ENCODE measurements around the gene TP73. TPM values are rescaled to one million over a fixed set of nuclear protein-coding genes. Genes with fewer than 3 reads are reported as not detected.

TP73 gene
- total and polyA plus RNA-seq, 2 donors (not counting 1 experiment from before 2014, with no cell fraction given) = 1.2 to 2.4 TPM

GRCh38 chr1:3706651-3707297 is 54.5 kb downstream of the TP73 start:
- TF ChIP-seq EZH2 (IDR thresholded peaks at IDR 0.05; ENCODE audit: borderline replicate concordance, insufficient read depth, low read depth, low read length, poor library complexity, severe bottlenecking) (no peak), CTCF (IDR thresholded peaks at IDR 0.05) (no peak)
- CTCF ChIA-PET = no interaction called here
- Histone ChIP-seq H3K4me2 (replicated peaks; ENCODE audit: low read depth, low read length, poor library complexity, severe bottlenecking) (no peak overlapping the region), H2AFZ (ENCODE audit: insufficient read depth, low read depth, low read length, poor library complexity, severe bottlenecking) (no peak overlapping the region), H3K27ac (ENCODE audit: low read length in 2 of 2) (no peak overlapping the region), H3K9me3 (ENCODE audit: control extremely low read depth in 1 of 3, control insufficient read depth in 2 of 3, insufficient read depth in 1 of 3, low read length in 2 of 3) (no peaks in the 10 kb centered on the region), H3K4me3 (ENCODE audit: control extremely low read depth in 1 of 5, extremely low read depth in 1 of 5, insufficient read depth in 1 of 5, low read depth in 2 of 5, low read length in 4 of 5) (no peak overlapping the region), H3K36me3 (replicated peaks in 1 of 2; ENCODE audit: control extremely low read depth in 1 of 2, control insufficient read depth in 1 of 2, extremely low read depth in 1 of 2, insufficient read depth in 2 of 2, low read length in 1 of 2) (no peaks in the 10 kb centered on the region), H4K20me1 (ENCODE audit: control insufficient read depth, insufficient read depth, low read length, poor library complexity, severe bottlenecking) (no peaks in the 10 kb centered on the region), H3K79me2 (ENCODE audit: control insufficient read depth, insufficient read depth, low read length) (no peaks in the 10 kb centered on the region), H3K27me3 (replicated peaks in 1 of 4; ENCODE audit: control extremely low read depth in 1 of 4, control insufficient read depth in 3 of 4, insufficient read depth in 4 of 4, low read length in 3 of 4) (peaks cover 0 to 17% (median 0%) of the 10 kb centered on the region in 4 experiments), H3K9ac (ENCODE audit: low read length) (no peak overlapping the region), H3K4me1 (ENCODE audit: control insufficient read depth in 2 of 2, insufficient read depth in 2 of 2, low read length in 2 of 2) (peaks cover 11 to 12% of the 10 kb centered on the region in 2 donors)
- Mint-ChIP-seq H3K27me3 (peaks cover 18% of the 10 kb centered on the region), H3K4me3 (no peak overlapping the region), H3K27ac (no peak overlapping the region), H3K9me3 (ENCODE audit: insufficient read depth) (no peaks in the 10 kb centered on the region), H3K4me1 (peaks cover 7% of the 10 kb centered on the region)
- intact Hi-C loops (cut with micrococcal nuclease) = no loop called here
- WGBS (ENCODE audit: insufficient coverage) = 89% methylated on average over 26 of the region's 26 CpGs
- POLR2A ChIA-PET = no interaction called here
- ATAC-seq (ENCODE audit: low read depth) (no peak), DNase-seq (no peak)

- no peaks in the 10 kb centered on the region for H3K79me2 ChIP-seq (ENCODE audit: control insufficient read depth, insufficient read depth, low read length)
- peaks cover 7% of the 10 kb centered on the region for H3K4me1 Mint-ChIP-seq
- H3K27me3 Mint-ChIP-seq = peaks cover 22% of the 10 kb centered on the region
- no peak for DNase-seq
- H3K36me3 ChIP-seq (replicated peaks in 1 of 2; ENCODE audit: control extremely low read depth in 1 of 2, control insufficient read depth in 1 of 2, extremely low read depth in 1 of 2, insufficient read depth in 2 of 2, low read length in 1 of 2) = no peaks in the 10 kb centered on the region
- H3K27ac ChIP-seq (ENCODE audit: low read length in 2 of 2) = no peak overlapping the region
- no peaks in the 10 kb centered on the region for H3K9me3 ChIP-seq (ENCODE audit: control extremely low read depth in 1 of 3, control insufficient read depth in 2 of 3, insufficient read depth in 1 of 3, low read length in 2 of 3)
- no peaks in the 10 kb centered on the region for H3K9me3 Mint-ChIP-seq (ENCODE audit: insufficient read depth)
- no peak overlapping the region for H2AFZ ChIP-seq (ENCODE audit: insufficient read depth, low read depth, low read length, poor library complexity, severe bottlenecking)
- no peak overlapping the region for H3K9ac ChIP-seq (ENCODE audit: low read length)
- H3K4me2 ChIP-seq (replicated peaks; ENCODE audit: low read depth, low read length, poor library complexity, severe bottlenecking) = no peak overlapping the region
- no peak overlapping the region for H3K4me3 ChIP-seq (ENCODE audit: control extremely low read depth in 1 of 5, extremely low read depth in 1 of 5, insufficient read depth in 1 of 5, low read depth in 2 of 5, low read length in 4 of 5)
- ChIA-PET POLR2A (no interaction called here), CTCF (interaction anchor here (1.7 kb wide), 1 partner anchor 14 kb away, joined by 5 read pairs; no protein-coding TSS in a partner anchor)
- H3K4me1 ChIP-seq (ENCODE audit: control insufficient read depth in 2 of 2, insufficient read depth in 2 of 2, low read length in 2 of 2) = peaks cover 11 to 12% of the 10 kb centered on the region in 2 donors
- no peak overlapping the region for H3K27ac Mint-ChIP-seq
- TF ChIP-seq CTCF (IDR thresholded peaks at IDR 0.05) = no peak
- H3K27me3 ChIP-seq (replicated peaks in 1 of 4; ENCODE audit: control extremely low read depth in 1 of 4, control insufficient read depth in 3 of 4, insufficient read depth in 4 of 4, low read length in 3 of 4) = peaks cover 0 to 17% (median 0%) of the 10 kb centered on the region in 4 experiments
- no peak overlapping the region for H3K4me3 Mint-ChIP-seq
- WGBS (ENCODE audit: insufficient coverage) = 48% methylated on average over 35 of the region's 35 CpGs
- no peak for ATAC-seq (ENCODE audit: low read depth)
- intact Hi-C loops (cut with micrococcal nuclease) = no loop called here
- H4K20me1 ChIP-seq (ENCODE audit: control insufficient read depth, insufficient read depth, low read length, poor library complexity, severe bottlenecking) = no peaks in the 10 kb centered on the region
These were observed 55.1 kb downstream of the TP73 start for GRCh38 chr1:3707298-3707938.

Data from B cell (primary cell).